Neural progenitor cell (in vitro differentiated cells): ENCODE results near the gene RPS2. TPM values are rescaled to one million over a fixed set of nuclear protein-coding genes. Genes with fewer than 3 reads are reported as not detected.

Experiments
- DNase-seq: peaks from one replicate; pipeline ENCODE4 v3.0.0-alpha.2; 2016; ENCODE audit warnings: low spot score
- H2AFZ ChIP-seq: fragments of 200-600 bp; sonication (generic); replicated peaks from 2 replicates; pipeline ENCODE4 v1.6.1; 2016; ENCODE audit warnings: antibody characterized with exemption
- H3F3A ChIP-seq: fragments of 200-600 bp; sonication (generic); 2 replicates; pipeline ENCODE4 v1.6.1; 2016; ENCODE audit warnings: antibody characterized with exemption, low read depth
- H3K27ac ChIP-seq: fragments of 200-600 bp; sonication (generic); 2 replicates; pipeline ENCODE4 v1.5.1; 2016; ENCODE audit warnings: mild to moderate bottlenecking
- H3K27me3 ChIP-seq: fragments of 200-600 bp; sonication (generic); 2 replicates; pipeline ENCODE4 v1.6.1; 2016; ENCODE audit warnings: mild to moderate bottlenecking, moderate library complexity
- H3K36me3 ChIP-seq: fragments of 200-600 bp; sonication (generic); 2 replicates; pipeline ENCODE4 v1.5.1; 2016
- H3K4me1 ChIP-seq: fragments of 200-600 bp; sonication (generic); 2 replicates; pipeline ENCODE4 v1.6.1; 2016; ENCODE audit warnings: mixed run types
- H3K4me2 ChIP-seq: fragments of 200-600 bp; sonication (generic); 2 replicates; pipeline ENCODE4 v1.6.1; 2016
- H3K4me3 ChIP-seq: fragments of 200-600 bp; sonication (generic); 2 replicates; pipeline ENCODE4 v1.5.1; 2016
- H3K79me2 ChIP-seq: fragments of 200-600 bp; sonication (generic); 2 replicates; pipeline ENCODE4 v1.6.1; 2016; ENCODE audit warnings: low read depth
- H3K9ac ChIP-seq: fragments of 200-600 bp; sonication (generic); 2 replicates; pipeline ENCODE4 v1.6.1; 2016
- H3K9me3 ChIP-seq: fragments of 200-600 bp; sonication (generic); 2 replicates; pipeline ENCODE4 v1.5.1; 2016; ENCODE audit warnings: low read depth
- H4K20me1 ChIP-seq: fragments of 200-600 bp; sonication (generic); 2 replicates; pipeline ENCODE4 v1.6.1; 2016; ENCODE audit warnings: low read depth
- H3K27ac Mint-ChIP-seq: 3 replicates; pipeline ENCODE4 v1.8.0; 2021; ENCODE audit warnings: mixed read lengths
- H3K27me3 Mint-ChIP-seq: 2 replicates; pipeline ENCODE4 v1.8.0; 2022; ENCODE audit warnings: low read depth, mild to moderate bottlenecking, inconsistent platforms, moderate library complexity, mixed read lengths; ENCODE audit not compliant: insufficient read depth
- H3K36me3 Mint-ChIP-seq: 3 replicates; pipeline ENCODE4 v1.8.0; 2021; ENCODE audit warnings: mixed read lengths
- H3K4me1 Mint-ChIP-seq: 3 replicates; pipeline ENCODE4 v1.8.0; 2021; ENCODE audit warnings: mixed read lengths
- H3K4me3 Mint-ChIP-seq: 3 replicates; pipeline ENCODE4 v1.8.0; 2021; ENCODE audit warnings: mild to moderate bottlenecking, moderate library complexity, mixed read lengths
- H3K9me3 Mint-ChIP-seq: 3 replicates; pipeline ENCODE4 v1.8.0; 2020; ENCODE audit warnings: mixed read lengths
- CTCF ChIP-seq: fragments of 200-600 bp; sonication (generic); IDR thresholded peaks from 2 replicates; pipeline ENCODE4 v1.5.1; 2017; ENCODE audit warnings: antibody characterized with exemption, mild to moderate bottlenecking
- EZH2 ChIP-seq: fragments of 200-600 bp; sonication (generic); IDR thresholded peaks from 2 replicates; pipeline ENCODE4 v1.6.1; 2017; ENCODE audit warnings: antibody characterized with exemption, mild to moderate bottlenecking, moderate library complexity
- EZH2phosphoT487 ChIP-seq: fragments of 200-600 bp; sonication (generic); IDR thresholded peaks from 2 replicates; pipeline ENCODE4 v1.6.1; 2017; ENCODE audit warnings: antibody characterized with exemption
- total RNA-seq: library from RNA; depleted of rRNA; stranded (reverse); fragments of >200 nt; gene quantifications from 2 replicates; pipeline ENCODE4 v1.2.3, GENCODE V29; 2015; ENCODE audit warnings: low replicate concordance

Gene RPS2
- total RNA-seq, 1 donor from 2014 or later: 3,079 TPM

DNA sequence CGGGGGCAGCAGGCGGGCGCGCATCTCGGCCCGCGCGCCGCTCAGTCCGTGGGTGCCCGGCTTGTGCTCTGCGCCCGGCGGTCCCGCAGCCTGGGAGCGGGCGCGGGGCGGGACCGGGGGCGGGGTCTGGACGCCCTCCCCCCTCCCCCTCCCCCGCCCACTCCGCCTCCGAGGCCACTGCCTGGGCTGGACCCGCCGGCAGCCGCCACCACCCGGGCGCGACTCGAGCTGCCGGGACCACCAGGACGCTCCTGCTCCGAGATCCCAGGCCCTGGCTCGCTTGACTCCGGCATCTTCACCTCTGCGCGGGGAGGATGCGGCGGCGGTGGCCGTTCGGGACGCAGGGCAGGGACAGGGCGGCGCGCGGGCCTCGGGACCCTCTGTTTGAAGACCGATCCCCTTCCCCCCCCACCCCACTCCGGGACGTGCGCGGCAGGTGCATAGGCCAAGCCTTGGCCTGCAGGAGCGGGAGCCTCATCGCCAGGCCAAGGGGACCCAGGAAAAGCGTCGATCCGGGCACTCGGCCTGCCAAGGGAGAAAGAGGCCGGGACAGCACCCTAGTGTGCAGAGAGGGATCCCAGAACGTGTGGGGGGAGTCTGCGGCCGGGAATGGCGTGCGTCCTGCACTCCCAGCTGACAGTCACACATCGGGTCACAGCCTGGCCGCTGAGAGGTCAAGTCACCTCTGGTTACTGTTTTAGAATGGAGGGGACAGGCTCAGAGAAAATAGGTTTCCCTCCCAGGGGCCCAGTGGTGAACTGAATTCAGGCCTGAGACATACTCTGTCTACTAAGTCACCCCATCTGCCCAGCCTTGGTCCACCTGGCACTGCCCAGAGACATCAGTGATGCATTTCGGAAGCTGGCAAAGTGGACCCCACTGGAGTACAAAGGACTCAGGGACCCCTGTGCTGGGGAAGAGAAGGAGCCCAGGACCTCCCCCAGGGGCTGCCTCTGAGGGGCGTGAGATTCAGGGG is 46.0 kb downstream of the RPS2 start, which contains the start of gene HS3ST6:
Gene HS3ST6, minus strand, starts transcription at position 65 of the 976 bp plus-strand sequence. CDS start 92 bp downstream, outside the sequence.
- Histone ChIP-seq H2AFZ (no peak within 1 kb of the TSS), H3K9ac (no peak within 1 kb of the TSS), H3F3A (peaks cover 31% of the 10 kb centered on the region), H3K27ac (no peak within 1 kb of the TSS), H3K36me3 (no peaks in the 10 kb centered on the region), H3K4me2 (peak within 1 kb of the TSS; percentile 83), H4K20me1 (peaks cover 25% of the 10 kb centered on the region), H3K9me3 (no peaks in the 10 kb centered on the region), H3K4me3 (peak within 1 kb of the TSS; percentile 45), H3K79me2 (no peaks in the 10 kb centered on the region), H3K27me3 (peaks cover 82% of the 10 kb centered on the region), H3K4me1 (peaks cover 49% of the 10 kb centered on the region)
- Mint-ChIP-seq H3K27ac (no peak within 1 kb of the TSS), H3K4me1 (peaks cover 20% of the 10 kb centered on the region), H3K9me3 (no peaks in the 10 kb centered on the region), H3K4me3 (peak within 1 kb of the TSS; percentile 59), H3K36me3 (no peaks in the 10 kb centered on the region), H3K27me3 (peaks cover 59% of the 10 kb centered on the region)
- DNase-seq: peak; percentile 83
- TF ChIP-seq CTCF: no peak
- TF ChIP-seq EZH2phosphoT487: peak; percentile 52
- peak; percentile 53 for TF ChIP-seq EZH2

GRCh38 chr16:1917665-1918350 is 46.8 kb downstream of the RPS2 start:
- DNase-seq: peak; percentile 65
- no peaks in the 10 kb centered on the region for H3K79me2 ChIP-seq
- Mint-ChIP-seq H3K36me3 (no peaks in the 10 kb centered on the region), H3K27ac (no peak overlapping the region), H3K4me3 (peak overlapping the region; percentile 27), H3K9me3 (no peaks in the 10 kb centered on the region), H3K4me1 (peaks cover 20% of the 10 kb centered on the region), H3K27me3 (peaks cover 55% of the 10 kb centered on the region)
- H3K27ac ChIP-seq: no peak overlapping the region
- peak overlapping the region; percentile 83 for H3K4me2 ChIP-seq
- no peaks in the 10 kb centered on the region for H3K36me3 ChIP-seq
- TF ChIP-seq EZH2phosphoT487: peak; percentile 86
- TF ChIP-seq EZH2: peak; percentile 93
- no peak for TF ChIP-seq CTCF
- peak overlapping the region; percentile 45 for H3K4me3 ChIP-seq
- no peaks in the 10 kb centered on the region for H3K9me3 ChIP-seq
- H3F3A ChIP-seq: peaks cover 31% of the 10 kb centered on the region
- no peak overlapping the region for H2AFZ ChIP-seq
- H3K9ac ChIP-seq: no peak overlapping the region
- peaks cover 74% of the 10 kb centered on the region for H3K27me3 ChIP-seq
- peaks cover 49% of the 10 kb centered on the region for H3K4me1 ChIP-seq
- H4K20me1 ChIP-seq: peaks cover 25% of the 10 kb centered on the region

DNA sequence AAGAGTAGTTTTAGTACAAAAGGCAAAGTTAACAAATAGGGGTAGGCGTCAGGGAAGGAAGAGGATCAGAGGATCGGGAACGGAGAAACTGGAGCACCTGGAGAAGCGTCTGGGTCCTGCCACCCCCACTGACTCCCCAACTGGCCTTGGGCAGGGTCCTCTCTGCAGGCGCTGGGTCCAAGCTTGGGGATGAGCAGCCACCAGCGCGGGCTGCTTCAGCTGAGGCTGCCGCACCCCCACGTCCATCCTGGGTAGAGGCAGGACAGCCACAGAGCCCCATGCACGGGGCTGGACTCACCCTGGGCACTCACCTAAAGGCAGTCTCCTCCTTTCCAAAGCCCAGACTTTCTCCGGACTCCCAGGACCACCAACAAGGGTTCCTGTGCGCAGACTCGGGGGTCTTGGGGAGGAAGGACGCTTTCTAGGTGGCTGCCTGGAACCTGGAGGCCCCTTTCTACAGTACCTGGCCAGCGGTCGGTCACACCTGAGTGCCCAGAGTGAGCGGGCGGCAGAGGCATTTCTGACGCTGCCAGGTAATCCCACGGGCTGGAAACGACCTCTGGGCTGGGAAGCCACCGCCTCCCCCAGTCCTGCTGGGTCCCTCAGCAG is 47.5 kb downstream of the RPS2 start:
- Mint-ChIP-seq H3K36me3 (no peaks in the 10 kb centered on the region), H3K4me3 (peak overlapping the region; percentile 55), H3K27ac (no peak overlapping the region), H3K27me3 (peaks cover 53% of the 10 kb centered on the region), H3K4me1 (peaks cover 20% of the 10 kb centered on the region), H3K9me3 (no peaks in the 10 kb centered on the region)
- DNase-seq: peak; percentile 30
- Histone ChIP-seq H3K9me3 (no peaks in the 10 kb centered on the region), H3K36me3 (no peaks in the 10 kb centered on the region), H3F3A (peaks cover 31% of the 10 kb centered on the region), H3K9ac (no peak overlapping the region), H2AFZ (no peak overlapping the region), H3K4me3 (peak overlapping the region; percentile 40), H4K20me1 (peaks cover 25% of the 10 kb centered on the region), H3K79me2 (no peaks in the 10 kb centered on the region), H3K27ac (no peak overlapping the region), H3K4me1 (peaks cover 49% of the 10 kb centered on the region), H3K27me3 (peaks cover 67% of the 10 kb centered on the region), H3K4me2 (peak overlapping the region; percentile 69)
- TF ChIP-seq CTCF: no peak
- no peak for TF ChIP-seq EZH2
- TF ChIP-seq EZH2phosphoT487: no peak
